Superior temporal gyrus (tissue), 1 donor: ENCODE results near the gene PTPRS.
A peak's percentile ranks its signal among the peaks of the same experiment; 100 is the strongest.
"Not testable (repeated sequence)": the region's sequence is repeated elsewhere in the genome, so short reads cannot be mapped to it uniquely, and the experiment has no call there.

ENCODE experiments used
- DNase-seq: peaks from one replicate; pipeline ENCODE4 v3.0.0-alpha.2; 2016; ENCODE audit errors: extremely low spot score

The PTPRS gene

GRCh38 chr19:5333581-5334365 is 6.8 kb downstream of the PTPRS start:
- DNase-seq: no peak

DNA sequence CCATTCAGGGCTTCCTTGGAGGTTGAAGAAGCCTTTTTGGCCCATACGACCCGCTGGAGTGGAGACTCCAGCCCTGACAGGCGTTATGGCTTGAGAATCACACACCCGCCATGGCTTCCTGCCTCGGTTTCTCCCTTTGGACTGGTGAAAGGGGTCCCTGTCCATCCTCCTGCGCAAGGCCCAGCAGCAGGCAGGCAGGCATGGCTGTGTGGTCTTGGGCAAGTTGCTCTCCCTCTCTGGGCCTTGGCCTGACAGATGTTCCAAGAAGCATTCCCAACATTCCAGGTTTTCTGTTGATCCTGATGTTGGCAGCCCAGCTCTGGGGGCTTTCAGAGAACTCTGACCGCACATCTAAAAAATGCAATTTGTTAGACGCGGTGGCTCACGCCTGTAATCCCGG is 8.1 kb downstream of the PTPRS start:
- no peak for DNase-seq

DNA sequence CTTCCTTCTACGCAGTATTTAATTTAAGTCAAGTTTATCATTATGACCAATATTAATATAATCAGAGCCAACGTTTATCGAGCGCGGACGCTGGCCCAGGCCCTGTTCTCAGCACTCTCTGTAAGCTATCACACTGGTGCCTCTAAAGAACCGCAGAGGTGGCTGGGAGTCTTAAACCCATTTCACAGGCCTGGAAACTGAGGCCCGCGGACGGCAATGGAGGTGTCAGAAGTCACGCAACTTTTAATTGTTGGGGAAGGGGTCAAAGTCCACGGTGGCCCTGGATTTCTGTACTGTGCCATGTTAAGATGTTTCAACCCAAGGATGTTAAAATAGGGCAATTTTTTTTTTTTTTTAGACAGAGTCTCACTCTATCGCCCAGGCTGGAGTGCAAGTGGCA is 8.8 kb downstream of the PTPRS start:
- no peak for DNase-seq

GRCh38 chr19:5330307-5330720 is 10.3 kb downstream of the PTPRS start:
- no peak for DNase-seq

DNA sequence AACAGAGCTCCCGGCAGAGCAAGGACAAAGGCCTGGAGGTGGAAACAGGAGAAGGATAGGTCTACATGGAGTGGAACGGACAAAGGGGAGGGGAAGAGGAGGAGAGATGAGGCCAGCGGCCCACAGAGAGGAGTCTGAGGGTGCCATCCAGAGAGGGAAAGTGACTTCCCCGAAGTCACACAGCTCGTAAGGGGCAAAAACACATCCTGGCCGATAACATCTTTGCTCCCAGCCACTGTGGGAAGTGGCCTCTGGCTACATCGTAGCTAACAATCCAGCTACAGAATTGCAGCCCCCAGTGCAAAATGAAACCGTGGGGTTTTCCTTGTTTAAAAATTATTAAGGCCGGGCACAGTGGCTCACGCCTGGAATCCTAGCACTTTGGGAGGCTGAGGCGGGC is 11.5 kb downstream of the PTPRS start:
- DNase-seq: no peak

- not testable (repeated sequence) for DNase-seq
These were observed 12.2 kb downstream of the PTPRS start for GRCh38 chr19:5328407-5328806.

DNA sequence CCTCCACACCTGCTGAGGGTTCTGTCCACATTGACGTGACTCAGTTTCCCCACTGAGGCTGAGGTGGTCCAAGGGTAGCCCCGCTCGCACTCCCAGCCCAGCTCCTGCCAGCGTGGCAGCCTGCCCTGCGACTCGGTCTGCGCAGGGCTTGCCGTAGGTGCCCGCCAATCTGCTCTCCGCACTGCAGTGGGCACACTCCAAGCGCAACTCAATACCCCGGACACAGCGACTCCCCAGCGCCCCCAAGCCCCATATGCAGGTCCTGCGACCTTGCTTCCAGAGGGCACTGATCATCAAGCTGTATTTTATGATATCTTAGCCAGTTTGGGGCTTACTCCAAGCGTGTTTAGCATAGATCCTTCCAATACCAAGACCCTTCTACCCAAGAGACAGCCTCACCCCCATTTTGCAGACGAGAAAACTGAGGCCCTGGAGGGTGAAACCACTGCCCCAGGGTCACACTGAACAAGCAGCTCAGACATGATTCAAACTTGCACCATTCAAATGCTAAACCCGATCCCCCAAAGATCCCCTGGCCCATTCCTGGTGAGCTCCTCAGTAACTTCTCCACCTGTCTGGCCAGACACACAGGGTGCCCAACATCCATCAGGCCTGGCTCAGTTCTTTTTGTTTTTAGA is 13.5 kb downstream of the PTPRS start:
- no peak for DNase-seq

- no peak for DNase-seq
These were observed 14.1 kb downstream of the PTPRS start for GRCh38 chr19:5326545-5326944.

DNA sequence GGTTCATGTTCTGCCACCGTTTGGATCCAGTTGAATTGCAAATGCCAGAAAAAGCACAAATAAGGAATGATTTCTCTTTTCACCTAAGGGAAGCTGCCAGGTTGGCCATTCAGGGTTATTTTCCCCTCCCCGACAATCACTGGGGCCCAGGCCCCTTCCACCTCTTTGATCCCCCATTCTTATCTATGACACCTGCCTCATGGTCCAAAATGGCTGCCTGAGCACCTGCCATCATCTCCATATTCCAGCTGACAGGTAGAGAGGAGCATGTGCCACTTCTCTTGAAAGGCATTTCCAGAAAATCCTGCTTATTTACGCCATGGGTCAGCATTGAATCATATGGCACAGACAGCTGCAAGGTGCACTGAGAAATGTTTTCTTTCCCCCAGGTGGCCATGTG is 15.7 kb downstream of the PTPRS start:
- no peak for DNase-seq

GRCh38 chr19:5323475-5323811 is 17.2 kb downstream of the PTPRS start:
- no peak for DNase-seq

DNA sequence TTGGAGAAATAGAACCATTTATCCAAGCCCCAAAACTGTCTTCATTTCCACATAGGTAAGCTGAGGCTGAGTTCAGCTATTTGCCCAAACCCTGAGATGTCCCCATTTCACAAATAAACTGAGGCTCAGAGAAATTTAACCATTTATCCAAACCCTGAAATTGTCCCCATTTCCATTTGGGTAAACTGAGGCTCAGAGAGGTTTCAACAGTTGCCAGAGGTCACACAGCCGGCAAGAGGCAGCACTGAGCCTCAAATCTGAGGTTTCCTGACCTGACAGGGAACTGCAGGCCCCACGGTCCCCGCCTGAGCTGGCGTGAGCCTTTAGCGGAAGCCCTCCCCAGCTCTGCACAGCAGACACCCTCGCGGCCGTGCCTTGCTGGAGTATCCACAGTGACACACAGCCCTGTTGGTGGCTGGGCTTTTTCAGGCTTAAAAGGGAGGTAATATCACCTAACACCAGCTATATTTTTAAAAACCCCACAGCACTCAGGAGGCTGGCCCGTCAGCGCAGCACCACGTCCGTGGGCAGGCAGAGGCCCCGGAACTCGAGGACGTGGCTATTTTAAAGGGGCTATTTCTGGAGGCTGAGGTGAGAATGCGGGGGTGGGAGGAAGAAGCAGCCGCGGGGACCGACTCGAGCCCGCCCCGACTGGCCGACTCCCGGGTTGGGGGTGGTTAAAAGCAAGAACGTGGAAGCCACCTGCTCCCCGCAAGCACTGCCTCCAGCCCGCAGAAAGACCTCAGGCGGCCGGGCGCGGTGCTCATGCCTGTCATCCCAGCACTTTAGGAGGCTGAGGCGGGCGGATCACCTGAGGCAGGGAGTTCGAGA is 18.5 kb downstream of the PTPRS start:
- DNase-seq: peak; percentile 17

DNA sequence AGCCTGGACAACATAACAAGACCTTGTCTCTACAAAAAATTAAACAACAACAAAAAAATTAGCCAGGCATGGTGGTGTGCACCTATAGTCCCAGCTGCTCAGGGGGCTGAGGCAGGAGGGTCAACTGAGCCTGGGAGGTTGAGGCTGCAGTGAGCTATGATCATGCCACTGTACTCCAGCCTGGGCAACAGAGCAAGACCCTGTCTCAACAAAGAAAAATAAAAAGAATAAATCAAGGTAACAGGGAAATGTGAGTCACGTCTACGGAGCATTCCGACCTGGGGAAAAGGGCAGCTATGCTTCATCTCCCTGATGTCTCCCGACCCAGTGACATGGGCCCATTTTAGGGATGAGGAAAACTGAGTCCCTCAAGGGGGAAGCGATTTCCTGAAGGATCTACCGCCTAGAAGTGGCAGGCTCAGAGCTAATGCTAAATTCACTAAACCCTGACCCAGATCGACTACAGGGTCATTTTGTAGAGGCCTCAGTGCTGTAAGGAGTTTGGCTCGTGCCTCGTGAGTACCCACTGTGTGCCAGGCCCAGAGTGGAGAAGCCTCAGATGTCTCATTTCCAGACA is 19.5 kb downstream of the PTPRS start:
- DNase-seq: no peak

DNA sequence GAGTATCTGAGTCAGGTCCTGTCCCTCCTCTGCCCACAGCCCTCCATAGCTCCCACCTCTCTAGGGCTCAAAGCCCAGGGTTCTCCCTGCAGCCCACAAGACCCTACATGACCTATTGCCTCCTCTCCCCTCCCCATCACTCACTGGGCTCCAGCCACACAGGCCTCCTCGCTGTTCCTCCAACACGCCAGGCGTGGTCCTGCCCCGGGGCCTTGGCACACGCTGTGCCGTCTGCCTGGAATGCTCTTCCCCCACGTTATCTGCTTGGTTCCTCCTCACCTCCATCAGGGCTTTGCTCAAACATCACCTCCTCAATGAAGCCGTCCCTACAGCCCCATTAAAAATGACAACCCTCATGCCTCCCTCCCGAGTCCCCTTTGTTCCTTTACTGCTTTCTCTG is 21.1 kb downstream of the PTPRS start:
- DNase-seq: no peak

GRCh38 chr19:5318306-5318705 is 22.3 kb downstream of the PTPRS start:
- DNase-seq: no peak

DNA sequence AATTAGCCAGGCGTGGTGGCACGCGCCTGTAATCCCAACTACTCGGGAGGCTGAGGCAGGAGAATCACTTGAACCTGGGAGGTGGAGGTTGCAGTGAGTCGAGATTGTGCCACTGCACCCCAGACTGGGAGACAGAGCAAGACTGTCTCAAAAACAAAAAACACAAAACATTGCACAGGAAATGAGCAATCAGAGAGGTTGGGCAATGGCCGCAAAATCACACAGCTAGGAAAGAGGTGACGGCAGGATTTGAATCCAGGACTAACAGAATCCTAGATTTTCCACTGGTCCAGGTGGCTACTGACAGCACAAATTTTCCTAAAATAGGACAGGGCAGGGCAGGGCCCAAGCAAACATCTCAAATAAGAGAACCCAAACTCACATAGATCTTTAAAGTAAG is 23.3 kb downstream of the PTPRS start:
- no peak for DNase-seq

- DNase-seq: no peak
These were observed 24.5 kb downstream of the PTPRS start for GRCh38 chr19:5316138-5316537.

- DNase-seq: no peak
These were observed 25.7 kb downstream of the PTPRS start for GRCh38 chr19:5314907-5315298.

DNA sequence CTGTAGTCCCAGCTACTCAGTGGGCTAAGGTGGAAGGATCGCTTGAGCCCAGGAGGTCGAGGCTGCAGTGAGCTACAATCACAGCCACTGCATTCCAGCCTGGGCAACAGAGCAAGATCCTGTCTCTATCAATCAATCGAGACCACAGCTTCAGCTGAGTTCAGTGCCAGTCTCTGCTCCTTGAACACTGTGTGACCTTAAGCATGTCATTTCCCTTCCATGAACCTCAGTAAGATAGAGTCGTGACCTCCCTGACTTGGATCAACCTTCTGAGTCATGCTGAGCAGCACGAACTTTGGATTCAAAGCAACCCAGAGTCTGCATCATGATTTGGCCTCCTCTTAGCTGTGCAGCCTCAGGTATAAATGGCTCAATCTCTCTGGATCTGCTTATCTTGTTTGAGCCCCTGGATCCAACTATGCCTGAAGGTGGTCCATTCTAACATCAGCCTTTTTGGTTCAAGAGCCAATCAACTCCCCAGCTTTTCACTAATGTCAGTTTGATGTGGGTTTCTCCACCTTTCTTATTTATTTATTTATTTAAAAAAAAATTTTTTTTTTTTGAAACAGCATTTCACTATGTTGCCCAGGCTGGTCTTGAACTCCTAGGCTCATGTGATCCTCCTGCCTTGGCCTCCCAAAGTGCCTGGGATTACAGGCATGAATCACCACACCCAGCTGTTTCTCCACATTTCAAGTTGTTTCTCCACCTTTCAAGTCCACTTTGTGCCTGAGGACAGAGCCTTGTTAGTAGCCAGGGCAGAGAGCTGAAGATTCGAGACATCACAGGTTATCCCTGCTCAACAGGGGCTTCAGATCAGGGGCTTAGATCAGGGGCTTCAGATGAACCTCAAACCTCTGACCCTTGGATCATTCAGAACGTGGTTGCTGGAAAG is 26.4 kb downstream of the PTPRS start:
- no peak for DNase-seq

DNA sequence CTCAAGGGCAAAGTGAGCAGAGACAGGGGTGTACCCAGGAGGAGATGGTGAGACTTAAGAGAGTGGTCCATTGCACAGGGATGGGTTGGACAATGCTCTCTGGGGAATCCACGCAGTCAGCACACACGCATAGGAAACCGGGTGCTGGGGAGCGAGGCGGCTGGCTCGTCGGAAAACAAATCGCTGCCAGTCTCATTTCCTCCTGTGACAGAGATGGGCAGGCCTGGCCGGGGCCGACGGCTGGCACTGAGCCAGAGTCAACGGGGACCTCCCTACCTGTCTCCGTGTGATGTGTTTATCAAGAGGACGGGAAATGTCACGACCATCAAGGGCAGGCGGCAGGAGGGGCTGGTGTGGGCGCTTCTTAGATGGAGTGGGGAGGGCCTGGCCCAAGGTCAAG is 27.3 kb downstream of the PTPRS start:
- no peak for DNase-seq

GRCh38 chr19:5312058-5312457 is 28.6 kb downstream of the PTPRS start:
- no peak for DNase-seq

DNA sequence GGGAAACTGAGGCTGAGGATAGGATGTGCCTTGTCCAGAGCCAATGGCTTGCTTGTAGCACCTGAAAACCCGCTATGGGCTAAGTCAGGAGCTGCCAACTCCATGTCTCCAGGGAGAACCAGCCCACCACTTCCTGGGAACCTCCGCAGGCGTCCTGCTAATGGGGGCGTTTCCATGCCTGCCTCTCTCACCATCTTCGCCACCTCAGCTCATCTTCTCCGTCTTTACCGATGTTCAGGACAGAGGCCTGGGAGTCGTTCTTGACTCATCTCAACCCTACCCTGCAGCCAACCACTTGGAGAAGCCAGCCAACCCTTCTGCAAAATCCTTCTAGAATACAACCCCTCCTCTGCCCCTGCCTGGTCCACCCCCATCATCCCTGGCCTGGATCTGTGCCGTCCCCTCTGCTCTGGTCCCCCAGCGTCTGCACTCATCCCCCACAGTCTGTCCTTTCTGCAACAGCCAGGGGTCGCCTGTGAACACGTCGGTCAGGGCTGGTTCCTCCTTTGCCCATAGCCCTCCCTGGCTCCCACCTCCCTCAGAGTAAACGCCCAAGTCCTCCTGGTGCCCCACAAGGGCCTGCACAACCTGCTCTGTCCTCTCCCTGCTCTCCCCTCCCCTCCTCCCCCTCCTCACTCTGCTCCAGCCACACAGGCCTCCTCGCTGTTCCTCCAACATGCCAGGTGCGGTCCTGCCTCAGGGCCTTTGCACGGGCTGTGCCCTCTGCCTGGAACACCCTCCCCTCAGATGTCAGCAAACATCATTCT is 31.0 kb downstream of the PTPRS start:
- DNase-seq: peak; percentile 30
